Left lung (tissue), 10 donors: ENCODE results near the gene PPP2R3B. TPM values are rescaled to one million over a fixed set of nuclear protein-coding genes. Genes with fewer than 3 reads are reported as not detected.

Experiments used
- ATAC-seq: fragments of 200-7000 bp; cut with Tn5 transposase; one replicate; pipeline ENCODE4 v1.9.1; 2020; ENCODE audit warnings: moderate library complexity
- DNase-seq, 4 donors: peaks; one replicate each; pipeline ENCODE4 v3.0.0-alpha.2; 2013 to 2020
- H3K27ac ChIP-seq, 2 donors: fragments of 200-600 bp; sonication (generic) in 1 of 2; one replicate each; pipeline versions ENCODE4 v1.5.0 to v1.8.0; 2020 to 2021
- H3K27me3 ChIP-seq, 2 donors: fragments of 200-600 bp; sonication (generic) in 1 of 2; one replicate each; pipeline versions ENCODE4 v1.5.0 to v1.8.0; 2020 to 2021
- H3K36me3 ChIP-seq, 2 donors: fragments of 200-600 bp; sonication (generic) in 1 of 2; one replicate each; pipeline versions ENCODE4 v1.5.0 to v1.8.0; 2020 to 2021
- H3K4me1 ChIP-seq, 2 donors: fragments of 200-600 bp; one replicate each; pipeline ENCODE4 v1.8.0; 2021
- H3K4me3 ChIP-seq, 2 donors: fragments of 200-600 bp; sonication (generic) in 1 of 2; one replicate each; pipeline versions ENCODE4 v1.5.0 to v1.8.0; 2020 to 2021; ENCODE audit warnings: mild to moderate bottlenecking in 1 of 2
- H3K9me3 ChIP-seq, 2 donors: fragments of 200-600 bp; sonication (generic) in 1 of 2; one replicate each; pipeline versions ENCODE4 v1.5.0 to v1.8.0; 2020 to 2021
- CTCF ChIP-seq, 2 donors: fragments of 200-600 bp; sonication (generic) in 1 of 2; IDR thresholded peaks; one replicate each; pipeline versions ENCODE4 v1.5.0 to v1.8.0; 2021; ENCODE audit warnings: antibody characterized with exemption in 2 of 2
- intact Hi-C, 2 donors: fragments of 100-400 bp; cut with DNase I; formaldehyde crosslinking; loops; one replicate each; pipeline versions ENCODE4 v1.11.2 to v1.14.2; 2022
- polyA plus RNA-seq, 6 donors: library from polyadenylated mRNA; unstranded; fragments of 120-200 nt; gene quantifications; one replicate each; pipeline ENCODE4 v1.2.1, GENCODE V29; 2013; ENCODE audit not compliant: insufficient read length in 6 of 6
- total RNA-seq, 2 donors: library from RNA; stranded (reverse); fragmentation: NEBNext Ultra II Directional; extraction: Animal tissue kit (Norgen Biotek cat#: 25700); gene quantifications; one replicate each; pipeline ENCODE4 v1.2.1, GENCODE V29; 2021
- donor health status: DM: no; HTN: yes; CAD: no.
- donor health status: DM: no; HTN: no; CAD: no.

Gene PPP2R3B
- total and polyA plus RNA-seq, 8 donors: 11.2 to 35.2 (median 20.5) TPM

DNA sequence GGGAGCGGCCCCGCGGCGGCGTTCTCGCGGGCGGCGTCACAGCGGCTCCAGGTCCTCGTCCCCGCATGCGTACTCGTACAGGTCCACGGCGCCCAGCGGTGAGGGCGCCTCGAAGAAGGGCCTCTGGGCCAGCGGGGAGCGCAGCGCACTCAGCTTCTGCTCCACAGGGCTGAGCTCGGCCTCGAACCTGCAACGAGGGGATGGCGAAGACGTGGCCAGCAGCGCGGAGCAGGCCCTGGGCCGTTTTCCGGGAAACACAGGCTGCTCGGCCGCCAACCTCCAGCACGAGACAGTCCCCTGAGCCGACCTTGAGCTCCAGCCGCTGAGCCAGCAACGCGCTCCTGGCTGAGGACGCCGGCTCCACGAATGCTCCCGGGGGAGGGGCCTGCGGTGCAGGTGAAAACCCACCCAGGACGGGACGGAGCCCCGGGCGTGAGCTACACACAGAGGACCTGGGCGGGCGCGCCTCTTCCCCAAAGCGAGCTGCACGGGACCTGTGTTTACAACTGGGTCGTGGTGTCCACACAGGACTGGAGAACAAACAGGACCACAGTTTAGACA lies 52.3 kb downstream of the PPP2R3B start:
- peaks cover 0 to 40% of the 10 kb centered on the region in 2 donors for H3K36me3 ChIP-seq
- H3K27me3 ChIP-seq: peaks cover 19 to 31% of the 10 kb centered on the region in 2 donors
- peaks cover 6 to 15% of the 10 kb centered on the region in 2 donors for H3K4me1 ChIP-seq
- ATAC-seq (no peak), DNase-seq (peak in 2 of 4 donors; percentile 22 to 74)
- TF ChIP-seq CTCF (IDR thresholded peaks at IDR 0.05): no peak
- H3K9me3 ChIP-seq: peaks cover 0 to 3% of the 10 kb centered on the region in 2 donors
- H3K4me3 ChIP-seq: no peak overlapping the region
- intact Hi-C loops: no loop called here
- H3K27ac ChIP-seq: no peak overlapping the region

GRCh38 chrX:333611-334311 lies 52.9 kb downstream of the PPP2R3B start:
- DNase-seq (peak in 2 of 4 donors; percentile 19 to 76), ATAC-seq (no peak)
- Histone ChIP-seq H3K9me3 (peaks cover 0 to 2% of the 10 kb centered on the region in 2 donors), H3K36me3 (peaks cover 0 to 38% of the 10 kb centered on the region in 2 donors), H3K27ac (no peak overlapping the region), H3K4me1 (peaks cover 6 to 15% of the 10 kb centered on the region in 2 donors), H3K4me3 (no peak overlapping the region), H3K27me3 (peaks cover 19 to 31% of the 10 kb centered on the region in 2 donors)
- no peak for TF ChIP-seq CTCF (IDR thresholded peaks at IDR 0.05)
- intact Hi-C loops: no loop called here

GRCh38 chrX:332916-333610 lies 53.6 kb downstream of the PPP2R3B start:
- DNase-seq (peak in 2 of 4 donors; percentile 28 to 67), ATAC-seq (no peak)
- Histone ChIP-seq H3K4me3 (no peak overlapping the region), H3K4me1 (peaks cover 6 to 15% of the 10 kb centered on the region in 2 donors), H3K27ac (no peak overlapping the region), H3K27me3 (peaks cover 19 to 31% of the 10 kb centered on the region in 2 donors), H3K36me3 (peaks cover 0 to 34% of the 10 kb centered on the region in 2 donors), H3K9me3 (no peaks in the 10 kb centered on the region)
- intact Hi-C loops: no loop called here
- no peak for TF ChIP-seq CTCF (IDR thresholded peaks at IDR 0.05)

DNA sequence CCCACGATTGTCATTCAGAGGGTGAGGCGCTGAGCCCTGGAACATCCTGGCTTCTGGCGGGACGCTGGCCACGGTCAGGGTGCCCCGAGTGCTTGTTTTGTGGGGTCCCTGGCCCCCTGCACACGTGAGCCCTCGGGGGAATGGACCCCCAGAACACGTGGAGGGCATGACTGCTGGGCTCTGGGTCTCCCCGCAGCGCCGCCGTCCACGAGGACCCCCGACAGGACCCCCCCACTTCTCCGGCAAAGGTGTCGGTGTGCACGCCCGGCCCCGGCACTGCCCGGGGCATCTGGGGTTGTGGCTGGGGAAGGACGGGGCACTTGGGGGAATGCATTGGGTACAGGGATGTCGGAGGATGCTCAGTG lies 54.2 kb downstream of the PPP2R3B start:
- Histone ChIP-seq H3K9me3 (no peaks in the 10 kb centered on the region), H3K4me1 (peaks cover 6 to 15% of the 10 kb centered on the region in 2 donors), H3K27me3 (peaks cover 19 to 31% of the 10 kb centered on the region in 2 donors), H3K36me3 (peaks cover 0 to 28% of the 10 kb centered on the region in 2 donors), H3K4me3 (no peak overlapping the region), H3K27ac (no peak overlapping the region)
- peak in 2 of 4 donors; percentile 22 to 67 for DNase-seq
- no peak for TF ChIP-seq CTCF (IDR thresholded peaks at IDR 0.05)
- ATAC-seq: no peak
- intact Hi-C loops: no loop called here
